ENCODE results near the gene RNF26.
A peak's percentile ranks its signal among the peaks of the same experiment; 100 is the strongest.

RNF26 gene

GRCh38 chr11:119316016-119316728 is 18.2 kb upstream of the RNF26 start:
- DNase-seq = peak; percentile 42

- peak; percentile 42 for DNase-seq
Measured at GRCh38 chr11:119316729-119317591, 17.4 kb upstream of the RNF26 start, which contains the start of gene MCAM. TSS of gene MCAM (minus strand) at chr11:119317130. CDS start at chr11:119317101, 29 bp downstream.

- DNase-seq = no peak
Measured at GRCh38 chr11:119317592-119318239, 16.6 kb upstream of the RNF26 start.

- no peak for DNase-seq
Measured at GRCh38 chr11:119318240-119319135, 15.8 kb upstream of the RNF26 start.

GRCh38 chr11:119319136-119319699 is 15.1 kb upstream of the RNF26 start:
- DNase-seq = no peak

GRCh38 chr11:119319700-119320239 is 14.6 kb upstream of the RNF26 start:
- DNase-seq = no peak

- no peak for DNase-seq
Measured at GRCh38 chr11:119320240-119320775, 14.0 kb upstream of the RNF26 start.

GRCh38 chr11:119320776-119321524 is 13.4 kb upstream of the RNF26 start:
- no peak for DNase-seq

GRCh38 chr11:119322360-119322739 is 12.0 kb upstream of the RNF26 start:
- no peak for DNase-seq

- DNase-seq = no peak
Measured at GRCh38 chr11:119322921-119323531, 11.3 kb upstream of the RNF26 start.

- DNase-seq = peak; percentile 45
Measured at GRCh38 chr11:119323532-119324033, 10.7 kb upstream of the RNF26 start.

- DNase-seq = no peak
Measured at GRCh38 chr11:119324189-119324588, 10.1 kb upstream of the RNF26 start.

- no peak for DNase-seq
Measured at GRCh38 chr11:119329320-119329719, 5.0 kb upstream of the RNF26 start.

- DNase-seq = no peak
Measured at GRCh38 chr11:119330237-119330636, 4.1 kb upstream of the RNF26 start.

GRCh38 chr11:119332111-119332765 is 2.1 kb upstream of the RNF26 start:
- DNase-seq = no peak

- DNase-seq = no peak
Measured at GRCh38 chr11:119335091-119335654, 846 bp downstream of the RNF26 start.

- no peak for DNase-seq
Measured at GRCh38 chr11:119335655-119336543, 1.6 kb downstream of the RNF26 start.

Measured in NCI-H2171 treated with DMSO at 0.1 percent for 48 hours (cell line).